Endothelial cell (in vitro differentiated cells): ENCODE data around the gene TNN. TPM values are rescaled to one million over a fixed set of nuclear protein-coding genes. Genes with fewer than 3 reads are reported as not detected.

ENCODE experiments used
- DNase-seq: peaks from one replicate; pipeline ENCODE4 v3.0.0; 2021; ENCODE audit warnings: low spot score
- H3K27ac Mint-ChIP-seq: one replicate; pipeline ENCODE4 v1.8.0; 2021; ENCODE audit warnings: mixed read lengths, inconsistent platforms; ENCODE audit not compliant: unreplicated experiment
- H3K27me3 Mint-ChIP-seq: one replicate; pipeline ENCODE4 v1.8.0; 2021; ENCODE audit warnings: mild to moderate bottlenecking, moderate library complexity, mixed read lengths, inconsistent platforms; ENCODE audit not compliant: unreplicated experiment
- H3K36me3 Mint-ChIP-seq: one replicate; pipeline ENCODE4 v1.8.0; 2021; ENCODE audit warnings: mild to moderate bottlenecking, low read depth, mixed read lengths, inconsistent platforms; ENCODE audit not compliant: unreplicated experiment
- H3K4me1 Mint-ChIP-seq: one replicate; pipeline ENCODE4 v1.8.0; 2021; ENCODE audit warnings: mild to moderate bottlenecking, mixed read lengths, inconsistent platforms; ENCODE audit not compliant: unreplicated experiment
- H3K4me3 Mint-ChIP-seq: one replicate; pipeline ENCODE4 v1.8.0; 2021; ENCODE audit warnings: mild to moderate bottlenecking, mixed read lengths, inconsistent platforms; ENCODE audit not compliant: unreplicated experiment
- H3K9me3 Mint-ChIP-seq: one replicate; pipeline ENCODE4 v1.8.0; 2021; ENCODE audit warnings: mixed read lengths, inconsistent platforms; ENCODE audit not compliant: unreplicated experiment
- CTCF ChIP-seq: fragments of 200-600 bp; sonication (generic); IDR thresholded peaks from one replicate; pipeline ENCODE4 v1.5.0; 2021; ENCODE audit warnings: antibody characterized with exemption; ENCODE audit not compliant: unreplicated experiment
- total RNA-seq: library from RNA; stranded (reverse); fragmentation: NEBNext Ultra II Directional; extraction: Animal tissue kit (Norgen Biotek cat#: 25700); gene quantifications from one replicate; pipeline ENCODE4 v1.2.1, GENCODE V29; 2021; ENCODE audit not compliant: unreplicated experiment

The TNN gene
- total RNA-seq, 1 donor from 2014 or later, result 4.1 TPM

- no peaks in the 10 kb centered on the region for H3K36me3 Mint-ChIP-seq
- peaks cover 6% of the 10 kb centered on the region for H3K27me3 Mint-ChIP-seq
- H3K4me1 Mint-ChIP-seq, result peaks cover 38% of the 10 kb centered on the region
- no peak overlapping the region for H3K4me3 Mint-ChIP-seq
- H3K9me3 Mint-ChIP-seq, result no peaks in the 10 kb centered on the region
- H3K27ac Mint-ChIP-seq, result no peak overlapping the region
- no peak for TF ChIP-seq CTCF
- DNase-seq, result no peak
These were observed 3.2 kb downstream of the TNN start for GRCh38 chr1:175070818-175071217.

- H3K27ac Mint-ChIP-seq, result peak overlapping the region; percentile 61
- no peak for TF ChIP-seq CTCF
- H3K27me3 Mint-ChIP-seq, result peaks cover 6% of the 10 kb centered on the region
- H3K9me3 Mint-ChIP-seq, result no peaks in the 10 kb centered on the region
- H3K4me1 Mint-ChIP-seq, result peaks cover 38% of the 10 kb centered on the region
- H3K4me3 Mint-ChIP-seq, result no peak overlapping the region
- no peaks in the 10 kb centered on the region for H3K36me3 Mint-ChIP-seq
- no peak for DNase-seq
These were observed 3.8 kb downstream of the TNN start for GRCh38 chr1:175071276-175071943.

- Mint-ChIP-seq H3K4me1 (peaks cover 34% of the 10 kb centered on the region), H3K27ac (peak overlapping the region; percentile 61), H3K4me3 (no peak overlapping the region), H3K36me3 (peaks cover 2% of the 10 kb centered on the region), H3K27me3 (peaks cover 6% of the 10 kb centered on the region), H3K9me3 (no peaks in the 10 kb centered on the region)
- peak; percentile 50 for DNase-seq
- no peak for TF ChIP-seq CTCF
These were observed 4.7 kb downstream of the TNN start for GRCh38 chr1:175072099-175072951.

- H3K9me3 Mint-ChIP-seq, result no peaks in the 10 kb centered on the region
- TF ChIP-seq CTCF, result no peak
- H3K4me3 Mint-ChIP-seq, result no peak overlapping the region
- H3K4me1 Mint-ChIP-seq, result peaks cover 28% of the 10 kb centered on the region
- peaks cover 2% of the 10 kb centered on the region for H3K36me3 Mint-ChIP-seq
- H3K27me3 Mint-ChIP-seq, result peaks cover 6% of the 10 kb centered on the region
- DNase-seq, result no peak
- H3K27ac Mint-ChIP-seq, result no peak overlapping the region
These were observed 5.4 kb downstream of the TNN start for GRCh38 chr1:175073061-175073460.

- H3K27me3 Mint-ChIP-seq, result peaks cover 6% of the 10 kb centered on the region
- DNase-seq, result no peak
- no peak overlapping the region for H3K4me3 Mint-ChIP-seq
- H3K4me1 Mint-ChIP-seq, result peaks cover 26% of the 10 kb centered on the region
- H3K36me3 Mint-ChIP-seq, result peaks cover 2% of the 10 kb centered on the region
- H3K27ac Mint-ChIP-seq, result no peak overlapping the region
- no peaks in the 10 kb centered on the region for H3K9me3 Mint-ChIP-seq
- TF ChIP-seq CTCF, result no peak
These were observed 6.0 kb downstream of the TNN start for GRCh38 chr1:175073633-175074032.
